Endothelial cell of umbilical vein (primary cell): Measurements from ENCODE around the gene MCCC2.

Experiments
- EZH2 ChIP-seq: IDR thresholded peaks from 2 replicates; pipeline ENCODE4 v1.6.1; 2012; ENCODE audit warnings: borderline replicate concordance, low read depth, mild to moderate bottlenecking, moderate library complexity, low read length, inconsistent platforms; ENCODE audit not compliant: severe bottlenecking
- POLR2A ChIP-seq: IDR thresholded peaks from 2 replicates; pipeline ENCODE4 v1.6.1; 2012; ENCODE audit warnings: low read depth, mild to moderate bottlenecking, control low read depth, low read length
- POLR2AphosphoS5 ChIP-seq: IDR thresholded peaks from 2 replicates; pipeline ENCODE4 v1.6.1; 2012; ENCODE audit warnings: low read depth, mild to moderate bottlenecking, control low read depth, low read length, moderate library complexity; ENCODE audit not compliant: insufficient read depth
- TF ChIP-seq, protein P1 (sequence below), 2 donors: IDR thresholded peaks; 1 replicate in 1 of 2; 2 replicates in 1 of 2; pipeline ENCODE4 v1.5.1; 2011; ENCODE audit warnings: low read length in 2 of 2, mild to moderate bottlenecking in 2 of 2, moderate library complexity in 2 of 2, control low read depth in 1 of 2, inconsistent platforms in 1 of 2, low read depth in 1 of 2; ENCODE audit not compliant: insufficient read depth in 1 of 2; ENCODE audit errors: extremely low read depth in 1 of 2
- TF ChIP-seq, protein P2 (sequence below): IDR thresholded peaks from 2 replicates; pipeline ENCODE4 v1.6.1; 2011; ENCODE audit not compliant: insufficient read depth, insufficient read length

DNA sequence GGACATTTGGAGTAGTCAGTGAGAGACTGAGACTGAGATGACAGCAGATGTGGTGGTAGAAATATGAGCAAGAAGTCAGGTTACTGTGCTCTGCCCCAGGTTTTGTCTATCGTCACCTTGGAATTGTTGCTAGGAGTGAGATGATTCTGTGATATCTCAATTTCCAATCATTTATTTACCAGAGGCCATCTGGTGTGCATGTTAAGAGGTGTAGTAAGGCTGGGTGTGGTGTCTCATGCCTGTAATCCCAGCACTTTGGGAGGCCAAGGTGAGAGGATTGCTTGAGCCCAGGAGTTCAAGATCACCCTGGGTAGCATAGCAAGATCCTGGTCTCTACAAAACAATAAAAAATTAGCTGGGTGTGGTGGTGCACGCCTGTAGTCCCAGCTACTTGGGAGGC, 93.4 kb downstream of the MCCC2 start:
- TF ChIP-seq, protein P1, sequence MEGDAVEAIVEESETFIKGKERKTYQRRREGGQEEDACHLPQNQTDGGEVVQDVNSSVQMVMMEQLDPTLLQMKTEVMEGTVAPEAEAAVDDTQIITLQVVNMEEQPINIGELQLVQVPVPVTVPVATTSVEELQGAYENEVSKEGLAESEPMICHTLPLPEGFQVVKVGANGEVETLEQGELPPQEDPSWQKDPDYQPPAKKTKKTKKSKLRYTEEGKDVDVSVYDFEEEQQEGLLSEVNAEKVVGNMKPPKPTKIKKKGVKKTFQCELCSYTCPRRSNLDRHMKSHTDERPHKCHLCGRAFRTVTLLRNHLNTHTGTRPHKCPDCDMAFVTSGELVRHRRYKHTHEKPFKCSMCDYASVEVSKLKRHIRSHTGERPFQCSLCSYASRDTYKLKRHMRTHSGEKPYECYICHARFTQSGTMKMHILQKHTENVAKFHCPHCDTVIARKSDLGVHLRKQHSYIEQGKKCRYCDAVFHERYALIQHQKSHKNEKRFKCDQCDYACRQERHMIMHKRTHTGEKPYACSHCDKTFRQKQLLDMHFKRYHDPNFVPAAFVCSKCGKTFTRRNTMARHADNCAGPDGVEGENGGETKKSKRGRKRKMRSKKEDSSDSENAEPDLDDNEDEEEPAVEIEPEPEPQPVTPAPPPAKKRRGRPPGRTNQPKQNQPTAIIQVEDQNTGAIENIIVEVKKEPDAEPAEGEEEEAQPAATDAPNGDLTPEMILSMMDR (IDR thresholded peaks at IDR 0.05; ENCODE audit: extremely low read depth in 1 of 2, insufficient read depth in 1 of 2, low read depth in 1 of 2, low read length in 2 of 2), result no peak
- TF ChIP-seq POLR2A, result no peak
- TF ChIP-seq, protein P2, sequence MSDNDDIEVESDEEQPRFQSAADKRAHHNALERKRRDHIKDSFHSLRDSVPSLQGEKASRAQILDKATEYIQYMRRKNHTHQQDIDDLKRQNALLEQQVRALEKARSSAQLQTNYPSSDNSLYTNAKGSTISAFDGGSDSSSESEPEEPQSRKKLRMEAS, result no peak
- no peak for TF ChIP-seq EZH2
- no peak for TF ChIP-seq POLR2AphosphoS5
